ENCODE measurements around the gene FGR. TPM values are rescaled to one million over a fixed set of nuclear protein-coding genes. Genes with fewer than 3 reads are reported as not detected.

FGR gene
- total and polyA plus RNA-seq, 2 of the 13 experiments (the other 11 are each of a cell fraction or from before 2014, with no cell fraction given) = not detected

GRCh38 chr1:27583479-27583878 is 51.5 kb downstream of the FGR start:
- POLR2A ChIA-PET = interaction anchor here (1.1 to 2.9 kb wide), 3 partner anchors 14 to 56 kb away, joined by 3 to 10 read pairs (median 5); no protein-coding TSS in a partner anchor
- TF ChIP-seq CC2D1A (CRISPR knock-in tag; IDR thresholded peaks at IDR 0.05) = no peak
- TF ChIP-seq THRA (CRISPR knock-in tag; IDR thresholded peaks at IDR 0.05; ENCODE audit: borderline replicate concordance) = no peak
- TF ChIP-seq NR2F2 (IDR thresholded peaks at IDR 0.05; ENCODE audit: borderline replicate concordance, low read depth) = no peak
- TF ChIP-seq KDM3A (CRISPR knock-in tag; IDR thresholded peaks at IDR 0.05; ENCODE audit: low read depth) = no peak
- no peak for TF ChIP-seq PRPF4 (IDR thresholded peaks at IDR 0.05; ENCODE audit: low read depth, low read length, poor library complexity, severe bottlenecking)
- no peak for TF ChIP-seq NCOA5 (CRISPR knock-in tag; IDR thresholded peaks at IDR 0.05)
- TF ChIP-seq KMT2B (CRISPR knock-in tag; IDR thresholded peaks at IDR 0.05) = no peak
- TF ChIP-seq MLXIP (CRISPR knock-in tag; IDR thresholded peaks at IDR 0.05; ENCODE audit: borderline replicate concordance) = no peak
- TF ChIP-seq ZNF740 (CRISPR knock-in tag; IDR thresholded peaks at IDR 0.05) = no peak
- TF ChIP-seq ZNF83 (CRISPR knock-in tag; IDR thresholded peaks at IDR 0.05; ENCODE audit: borderline replicate concordance) = no peak
- no peak for TF ChIP-seq ZFYVE20 (CRISPR knock-in tag; IDR thresholded peaks at IDR 0.05; ENCODE audit: borderline replicate concordance, low read depth)
- TF ChIP-seq NCOR1 (IDR thresholded peaks at IDR 0.05; ENCODE audit: borderline replicate concordance, low read length) = no peak
- no peak for TF ChIP-seq ZBED4 (CRISPR knock-in tag; IDR thresholded peaks at IDR 0.05; ENCODE audit: borderline replicate concordance)
- no peak for TF ChIP-seq ELF1 (CRISPR knock-in tag; IDR thresholded peaks at IDR 0.05)
- no peak for TF ChIP-seq ZNF883 (CRISPR knock-in tag; IDR thresholded peaks at IDR 0.05; ENCODE audit: not compliant biosample characterization)
- no peak for TF ChIP-seq ZFY (CRISPR knock-in tag; IDR thresholded peaks at IDR 0.05)
- FAIRE-seq = no peak
- BruUV-seq (replicated peaks) = no TSS peak
- H3K4me3 ChIP-seq (replicated peaks in 1 of 3; ENCODE audit: insufficient read depth in 1 of 3, low read depth in 2 of 3, low read length in 3 of 3) = no peak overlapping the region
- H3K4me1 ChIP-seq (ENCODE audit: insufficient read depth, low read length) = peaks cover 73% of the 10 kb centered on the region
- peaks cover 15% of the 10 kb centered on the region; the same call in 1 of the 2 replicates for H4K20me1 ChIP-seq (ENCODE audit: insufficient read depth, low read length)
- H3K9me3 ChIP-seq (ENCODE audit: low read length) = no peaks in the 10 kb centered on the region
- no peak overlapping the region for H3K9ac ChIP-seq (ENCODE audit: insufficient read depth, low read depth, low read length)
- H3K27me3 ChIP-seq (ENCODE audit: control insufficient read depth in 1 of 2, insufficient read depth in 2 of 2, low read length in 2 of 2) = no peaks in the 10 kb centered on the region
- WGBS (ENCODE audit: low lambda C conversion rate) = 75% methylated on average over 3 of the region's 3 CpGs
- in situ Hi-C loops (cut with HindIII; ENCODE audit: extremely low pct_ligation_motif_present, low pct_unique_long_range_greater_than_20kb) (no loop called here), intact Hi-C loops (cut with micrococcal nuclease; ENCODE audit: unreplicated experiment) (no loop called here)
- CTCF ChIA-PET (ENCODE audit: low intra/inter-chr PET ratio, low total read pairs) = no interaction called here
- H3K36me3 ChIP-seq (replicated peaks in 1 of 2; ENCODE audit: control insufficient read depth in 1 of 2, insufficient read depth in 2 of 2, low read length in 2 of 2) = peaks cover 0 to 2% of the 10 kb centered on the region in 2 experiments; a peak in 1 of 5 replicates
- no peak overlapping the region for H3K27ac ChIP-seq (ENCODE audit: extremely low read length, insufficient read depth, low read length)
- H3K79me2 ChIP-seq (ENCODE audit: insufficient read depth, low read length) = peaks cover 11% of the 10 kb centered on the region
- H2AFZ ChIP-seq (ENCODE audit: low read length) = no peak overlapping the region
- no peak for DNase-seq (ENCODE audit: low spot score)
- no peak for ATAC-seq
- H3K4me2 ChIP-seq (ENCODE audit: low read depth, low read length) = no peak overlapping the region
